Measurements from ENCODE around the gene GABPB1. TPM values are rescaled to one million over a fixed set of nuclear protein-coding genes. Genes with fewer than 3 reads are reported as not detected.

Gene GABPB1
- total RNA-seq, 1 donor from 2014 or later: 77.7 TPM

GRCh38 chr15:50344006-50344464 lies 11.0 kb downstream of the GABPB1 start:
- TF ChIP-seq EZH2 (IDR thresholded peaks at IDR 0.05) (no peak), CTCF (IDR thresholded peaks at IDR 0.05) (no peak), EZH2phosphoT487 (IDR thresholded peaks at IDR 0.05) (no peak)
- Histone ChIP-seq H3K4me3 (no peak overlapping the region), H2AFZ (replicated peaks) (no peak overlapping the region), H3K9me3 (ENCODE audit: low read depth) (no peaks in the 10 kb centered on the region), H3F3A (ENCODE audit: low read depth) (no peaks in the 10 kb centered on the region), H3K36me3 (no peaks in the 10 kb centered on the region), H3K9ac (no peak overlapping the region), H3K27ac (no peak overlapping the region), H3K4me1 (no peaks in the 10 kb centered on the region), H3K79me2 (ENCODE audit: low read depth) (peaks cover 87% of the 10 kb centered on the region), H3K27me3 (no peaks in the 10 kb centered on the region), H3K4me2 (no peak overlapping the region), H4K20me1 (ENCODE audit: low read depth) (peaks cover 5% of the 10 kb centered on the region)
- no peak overlapping the region for H3K27ac Mint-ChIP-seq
- no peaks in the 10 kb centered on the region for H3K9me3 Mint-ChIP-seq
- peaks cover under 1% of the 10 kb centered on the region for H3K4me1 Mint-ChIP-seq
- no peaks in the 10 kb centered on the region for H3K27me3 Mint-ChIP-seq (ENCODE audit: insufficient read depth, low read depth)
- H3K36me3 Mint-ChIP-seq: peaks cover 8% of the 10 kb centered on the region
- no peak for DNase-seq (ENCODE audit: low spot score)
- H3K4me3 Mint-ChIP-seq: no peak overlapping the region

- H2AFZ ChIP-seq (replicated peaks): no peak overlapping the region
- H3K36me3 ChIP-seq: no peaks in the 10 kb centered on the region
- H3K4me1 Mint-ChIP-seq: no peaks in the 10 kb centered on the region
- no peaks in the 10 kb centered on the region for H3K27me3 ChIP-seq
- no peak for TF ChIP-seq EZH2phosphoT487 (IDR thresholded peaks at IDR 0.05)
- TF ChIP-seq CTCF (IDR thresholded peaks at IDR 0.05): no peak
- TF ChIP-seq EZH2 (IDR thresholded peaks at IDR 0.05): no peak
- no peaks in the 10 kb centered on the region for H3K4me1 ChIP-seq
- no peaks in the 10 kb centered on the region for H3K27me3 Mint-ChIP-seq (ENCODE audit: insufficient read depth, low read depth)
- no peak overlapping the region for H3K4me3 Mint-ChIP-seq
- H3K4me3 ChIP-seq: no peak overlapping the region
- no peaks in the 10 kb centered on the region for H3F3A ChIP-seq (ENCODE audit: low read depth)
- peaks cover 5% of the 10 kb centered on the region for H4K20me1 ChIP-seq (ENCODE audit: low read depth)
- H3K27ac Mint-ChIP-seq: no peak overlapping the region
- peaks cover 4% of the 10 kb centered on the region for H3K36me3 Mint-ChIP-seq
- no peak overlapping the region for H3K27ac ChIP-seq
- no peaks in the 10 kb centered on the region for H3K9me3 Mint-ChIP-seq
- no peak overlapping the region for H3K9ac ChIP-seq
- no peak overlapping the region for H3K4me2 ChIP-seq
- H3K9me3 ChIP-seq (ENCODE audit: low read depth): no peaks in the 10 kb centered on the region
- DNase-seq (ENCODE audit: low spot score): no peak
- H3K79me2 ChIP-seq (ENCODE audit: low read depth): peaks cover 74% of the 10 kb centered on the region
These were observed 13.3 kb downstream of the GABPB1 start for GRCh38 chr15:50341616-50342136.

- H3K27ac ChIP-seq: no peak overlapping the region
- H2AFZ ChIP-seq (replicated peaks): no peak overlapping the region
- H3K4me3 Mint-ChIP-seq: no peak overlapping the region
- H3K36me3 Mint-ChIP-seq: peaks cover 2% of the 10 kb centered on the region
- H3K27me3 ChIP-seq: no peaks in the 10 kb centered on the region
- no peak overlapping the region for H3K27ac Mint-ChIP-seq
- no peaks in the 10 kb centered on the region for H3K9me3 ChIP-seq (ENCODE audit: low read depth)
- no peaks in the 10 kb centered on the region for H3K9me3 Mint-ChIP-seq
- no peak overlapping the region for H3K4me3 ChIP-seq
- H3K4me1 ChIP-seq: no peaks in the 10 kb centered on the region
- TF ChIP-seq EZH2phosphoT487 (IDR thresholded peaks at IDR 0.05) (no peak), EZH2 (IDR thresholded peaks at IDR 0.05) (no peak), CTCF (IDR thresholded peaks at IDR 0.05) (no peak)
- no peaks in the 10 kb centered on the region for H3K36me3 ChIP-seq
- no peak overlapping the region for H3K4me2 ChIP-seq
- peaks cover 5% of the 10 kb centered on the region for H4K20me1 ChIP-seq (ENCODE audit: low read depth)
- no peak for DNase-seq (ENCODE audit: low spot score)
- H3F3A ChIP-seq (ENCODE audit: low read depth): no peaks in the 10 kb centered on the region
- no peaks in the 10 kb centered on the region for H3K4me1 Mint-ChIP-seq
- H3K27me3 Mint-ChIP-seq (ENCODE audit: insufficient read depth, low read depth): no peaks in the 10 kb centered on the region
- H3K79me2 ChIP-seq (ENCODE audit: low read depth): peaks cover 70% of the 10 kb centered on the region
- H3K9ac ChIP-seq: no peak overlapping the region
These were observed 14.6 kb downstream of the GABPB1 start for GRCh38 chr15:50340416-50340815.
